Fibroblast of peridontal ligament (primary cell): Measurements from ENCODE around the gene TNN.
A peak's percentile ranks its signal among the peaks of the same experiment; 100 is the strongest.
"Not testable (repeated sequence)": the region's sequence is repeated elsewhere in the genome, so short reads cannot be mapped to it uniquely, and the experiment has no call there.

Experiments
- DNase-seq: peaks from one replicate; pipeline ENCODE4 v3.0.0-alpha.2; 2010; ENCODE audit errors: extremely low read depth

TNN gene

DNA sequence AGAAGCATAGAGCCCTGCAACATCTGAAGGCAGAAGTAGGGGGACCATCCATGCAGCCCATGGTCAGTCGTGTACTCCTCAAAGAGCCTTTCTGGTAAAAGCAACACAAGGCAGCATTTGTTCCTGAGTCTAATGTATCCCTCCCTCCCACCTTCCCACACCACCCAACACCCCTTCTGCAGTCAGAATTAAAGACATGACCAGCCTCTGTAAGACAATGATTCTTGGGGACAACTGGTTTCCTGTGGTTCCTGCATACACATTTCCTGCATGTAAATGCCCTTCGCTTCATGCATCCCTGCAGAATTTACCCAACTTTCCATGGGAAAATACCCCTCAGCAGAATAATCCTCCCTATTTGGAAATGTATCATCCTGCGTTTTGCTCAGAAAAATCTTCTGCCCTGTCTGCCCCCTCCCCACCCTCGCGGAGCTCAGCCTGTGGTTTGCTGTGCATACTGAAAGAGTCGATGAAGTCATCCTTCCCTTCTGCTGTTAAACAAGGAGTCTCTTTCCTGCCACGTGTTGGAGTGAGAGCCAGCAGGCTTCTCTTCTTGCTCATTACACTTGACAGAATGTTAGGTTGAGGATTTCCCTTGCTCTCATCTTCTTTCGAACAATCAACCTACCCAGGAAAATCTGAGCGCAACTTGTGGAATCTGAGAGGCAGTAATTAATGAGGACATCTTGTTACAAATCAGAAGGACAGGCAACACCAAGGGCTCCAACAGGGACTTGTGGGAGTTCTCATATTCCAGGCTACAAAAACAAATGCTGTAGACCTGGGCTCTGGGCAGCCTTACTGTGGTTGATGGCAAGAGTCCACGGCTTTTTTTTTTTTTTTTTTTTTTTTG, 4.7 kb downstream of the TNN start:
- peak; percentile 92 for DNase-seq

DNA sequence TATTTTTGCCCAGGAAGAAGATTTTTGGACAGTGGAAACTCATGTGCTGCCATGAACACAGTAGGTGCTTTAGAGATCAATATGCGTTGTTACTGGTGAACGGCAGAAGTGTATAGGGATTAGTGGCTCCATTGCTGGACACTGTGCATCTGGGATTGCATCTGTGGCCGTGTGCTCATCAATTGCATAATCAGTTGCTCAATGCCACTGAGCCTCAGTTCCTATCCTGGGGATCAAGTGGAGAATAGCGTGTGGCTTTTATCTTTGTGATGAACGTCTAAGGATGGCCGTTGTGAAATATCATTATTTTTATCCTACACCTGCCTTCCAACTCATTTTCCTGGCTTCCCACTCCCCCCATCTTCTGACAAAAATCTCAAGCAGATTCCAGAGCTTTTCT, 5.4 kb downstream of the TNN start:
- DNase-seq = peak; percentile 64

DNA sequence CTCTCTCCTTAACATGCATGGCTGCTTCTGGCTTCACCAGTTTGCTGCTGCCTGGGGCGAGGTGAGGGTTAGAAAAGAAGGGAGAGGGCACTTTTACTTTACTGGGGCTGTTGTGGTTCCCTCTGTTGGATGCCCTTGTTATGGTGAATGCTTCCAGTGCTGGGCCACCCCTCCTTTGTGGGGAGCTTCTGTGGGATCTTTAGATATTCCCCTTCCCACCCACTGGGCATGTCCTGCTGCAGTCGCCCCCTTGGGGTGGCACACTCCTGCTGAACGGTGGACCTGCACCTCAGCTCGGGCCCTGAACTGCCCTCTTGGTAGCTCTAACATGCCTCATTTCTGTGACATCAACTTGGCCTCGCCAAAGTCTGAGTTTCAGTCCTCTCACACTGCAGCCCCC, 6.0 kb downstream of the TNN start:
- no peak for DNase-seq

DNA sequence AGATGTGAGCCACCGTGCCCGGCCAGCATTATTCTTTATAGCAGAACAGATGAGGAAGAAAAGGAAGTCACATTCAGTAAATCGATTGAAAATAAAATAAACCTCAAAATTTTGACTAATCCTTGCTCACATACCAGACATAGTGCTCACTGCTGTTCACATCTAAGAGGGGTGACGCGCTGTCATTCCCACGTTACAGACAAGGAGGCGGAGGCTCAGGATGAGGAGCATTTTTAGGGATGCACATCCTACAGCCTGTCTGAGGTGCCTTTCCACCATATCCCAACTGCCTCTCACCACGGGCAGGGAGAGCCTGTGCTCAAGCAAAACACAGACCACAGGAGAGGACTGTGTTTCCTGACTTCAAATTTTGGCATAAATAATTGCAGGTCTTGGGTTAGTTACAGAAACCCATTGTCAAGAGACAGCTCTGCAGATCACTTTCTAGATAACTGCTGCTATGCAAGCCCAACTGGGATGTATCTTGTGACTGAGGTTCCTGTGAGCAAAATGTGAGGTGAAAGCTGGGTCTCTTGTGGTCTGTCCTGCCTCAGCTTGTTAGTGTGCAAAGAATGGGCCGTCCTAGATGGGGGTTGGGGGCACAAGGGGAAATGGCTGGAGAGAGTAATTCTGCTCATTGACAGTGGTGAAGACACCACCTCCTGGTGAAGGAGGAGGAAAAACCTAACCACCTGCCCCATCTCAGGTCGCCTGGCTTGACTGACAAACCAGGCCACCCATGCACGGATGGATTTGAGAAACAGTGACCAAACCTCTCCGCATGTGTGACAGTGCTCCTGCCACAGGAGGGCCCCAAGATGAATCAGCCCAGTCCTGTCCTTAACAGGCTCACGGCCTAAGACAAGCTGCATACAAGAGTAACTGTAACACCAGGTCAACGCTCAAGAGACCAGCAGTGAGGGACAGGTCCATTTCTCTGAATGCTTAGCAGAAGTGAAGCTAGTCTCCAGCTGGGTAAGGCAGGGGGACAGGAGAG, 8.2 kb downstream of the TNN start:
- DNase-seq = peak; percentile 11

DNA sequence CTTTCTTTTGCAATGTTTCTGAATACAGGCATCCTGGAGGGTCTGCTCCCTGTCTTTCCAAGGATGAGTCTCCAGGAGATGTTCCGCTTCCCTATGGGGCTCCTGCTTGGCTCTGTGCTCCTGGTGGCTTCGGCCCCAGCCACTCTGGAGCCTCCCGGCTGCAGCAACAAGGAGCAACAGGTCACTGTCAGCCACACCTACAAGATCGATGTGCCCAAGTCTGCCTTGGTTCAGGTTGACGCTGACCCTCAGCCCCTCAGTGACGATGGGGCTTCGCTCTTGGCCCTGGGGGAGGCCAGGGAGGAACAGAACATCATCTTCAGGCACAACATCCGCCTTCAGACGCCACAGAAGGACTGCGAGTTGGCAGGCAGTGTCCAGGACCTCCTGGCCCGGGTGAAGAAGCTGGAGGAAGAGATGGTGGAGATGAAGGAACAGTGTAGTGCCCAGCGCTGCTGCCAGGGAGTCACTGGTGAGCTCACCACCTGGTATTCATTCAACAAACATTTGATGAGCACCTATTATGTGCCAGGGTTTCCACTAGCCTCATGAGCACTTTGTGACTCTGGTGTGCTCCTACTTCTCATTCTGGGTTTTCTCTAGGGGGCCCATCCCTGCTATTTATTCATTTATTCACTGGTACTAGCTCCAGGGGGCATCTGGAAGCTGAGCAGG, 9.9 kb downstream of the TNN start:
- no peak for DNase-seq

DNA sequence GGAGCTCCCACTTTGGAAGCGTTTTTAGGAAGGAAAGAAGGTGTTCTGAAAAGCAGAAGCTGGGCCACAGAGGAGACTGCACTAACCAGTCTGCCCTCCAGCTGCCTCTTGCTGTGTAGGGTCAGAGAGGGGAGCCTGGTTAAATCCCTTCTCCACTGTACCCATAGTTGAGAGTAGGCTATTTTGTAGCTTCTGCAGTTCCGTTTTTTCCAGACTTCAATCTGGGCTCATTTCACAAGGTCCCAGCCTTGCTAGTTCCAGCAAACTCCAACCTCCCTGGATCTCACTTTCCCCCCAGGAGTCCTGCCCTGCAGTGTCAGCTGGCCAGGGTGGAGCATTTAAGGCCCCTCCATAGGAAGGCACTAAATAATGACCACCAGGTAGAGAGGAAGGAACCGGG, 11.0 kb downstream of the TNN start:
- DNase-seq = no peak

DNA sequence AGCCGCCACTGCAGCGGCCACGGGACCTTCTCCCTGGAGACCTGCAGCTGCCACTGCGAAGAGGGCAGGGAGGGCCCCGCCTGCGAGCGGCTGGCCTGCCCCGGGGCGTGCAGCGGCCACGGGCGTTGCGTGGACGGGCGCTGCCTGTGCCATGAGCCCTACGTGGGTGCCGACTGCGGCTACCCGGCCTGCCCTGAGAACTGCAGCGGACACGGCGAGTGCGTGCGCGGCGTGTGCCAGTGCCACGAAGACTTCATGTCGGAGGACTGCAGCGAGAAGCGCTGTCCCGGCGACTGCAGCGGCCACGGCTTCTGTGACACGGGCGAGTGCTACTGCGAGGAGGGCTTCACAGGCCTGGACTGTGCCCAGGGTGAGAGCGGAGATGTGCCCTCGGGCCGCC, 11.7 kb downstream of the TNN start:
- no peak for DNase-seq

DNA sequence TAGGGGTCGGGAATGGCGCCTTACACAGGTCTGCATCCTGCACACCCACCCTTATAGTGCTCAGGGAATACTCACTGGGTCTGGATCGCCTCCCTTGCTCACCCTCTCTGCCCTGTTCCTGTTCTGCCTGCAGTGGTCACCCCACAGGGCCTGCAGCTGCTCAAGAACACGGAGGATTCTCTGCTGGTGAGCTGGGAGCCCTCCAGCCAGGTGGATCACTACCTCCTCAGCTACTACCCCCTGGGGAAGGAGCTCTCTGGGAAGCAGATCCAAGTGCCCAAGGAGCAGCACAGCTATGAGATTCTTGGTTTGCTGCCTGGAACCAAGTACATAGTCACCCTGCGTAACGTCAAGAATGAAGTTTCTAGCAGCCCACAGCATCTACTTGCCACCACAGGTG, 12.4 kb downstream of the TNN start:
- DNase-seq = no peak

DNA sequence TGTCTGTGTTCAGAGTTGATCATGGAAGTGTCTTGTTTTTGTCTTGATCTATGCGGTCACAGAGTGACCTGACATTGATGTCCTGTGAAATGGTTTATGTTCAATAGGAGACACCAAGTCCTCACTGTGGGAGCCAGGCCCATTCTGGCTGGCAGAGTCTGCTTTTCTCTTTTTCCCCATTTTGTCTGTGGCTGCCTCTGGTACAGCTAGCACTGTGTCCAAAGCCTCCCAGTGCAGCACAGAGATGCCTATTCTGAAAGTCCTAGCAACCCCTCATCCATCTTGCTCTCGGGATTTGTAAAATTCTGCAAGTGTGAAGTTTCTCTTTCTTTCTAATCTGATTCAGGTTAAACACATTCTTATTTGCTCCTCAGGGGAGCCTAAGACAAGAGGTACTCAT, 14.3 kb downstream of the TNN start:
- no peak for DNase-seq

DNA sequence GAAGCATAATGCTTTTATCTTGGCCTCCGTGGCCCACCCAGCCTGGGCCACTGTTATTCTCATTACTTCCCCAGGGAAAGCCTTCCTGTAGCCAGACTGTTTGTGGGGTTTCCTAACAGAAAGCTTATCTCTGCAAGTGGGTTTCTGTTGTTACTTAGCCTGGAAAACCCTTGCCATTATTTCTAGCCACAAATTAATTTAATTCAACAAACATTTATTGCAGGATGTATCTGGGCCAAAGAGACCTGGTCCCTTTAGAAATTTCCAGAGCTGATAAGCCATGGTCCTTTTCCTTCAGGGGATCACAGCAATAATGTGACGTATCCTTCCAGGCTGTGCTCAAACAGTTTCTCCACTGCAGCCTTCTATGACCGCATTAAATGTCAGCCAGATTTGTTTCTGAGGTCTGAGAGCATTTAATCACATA, 20.9 kb downstream of the TNN start:
- no peak for DNase-seq

DNA sequence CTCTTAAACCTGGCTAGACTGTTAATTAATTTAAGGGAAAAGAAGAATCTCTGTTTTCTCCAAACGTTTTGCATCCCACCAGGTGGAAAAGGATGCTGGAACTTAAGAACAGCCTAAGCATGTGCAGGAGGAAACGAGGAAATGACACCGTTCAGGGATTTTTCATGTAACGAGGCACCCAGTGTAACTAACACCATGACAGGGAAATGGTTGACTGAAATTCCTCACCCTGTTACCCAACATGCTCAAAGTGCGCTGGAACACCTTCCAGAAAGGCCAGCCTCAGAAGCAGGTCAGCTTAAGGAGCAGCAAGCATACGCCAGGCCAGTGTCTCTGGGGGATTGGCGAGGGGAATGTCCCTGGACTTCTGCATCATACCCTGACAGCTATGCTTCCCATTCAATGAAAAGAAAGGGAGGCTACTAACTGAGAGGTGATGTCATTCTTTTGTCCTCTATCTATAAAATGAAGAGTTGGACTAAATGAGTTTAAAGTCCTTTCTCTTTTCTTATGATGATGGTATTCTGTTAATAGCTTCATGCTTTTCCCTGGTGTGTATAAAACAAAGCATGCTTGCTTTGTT, 21.6 kb downstream of the TNN start:
- no peak for DNase-seq

DNA sequence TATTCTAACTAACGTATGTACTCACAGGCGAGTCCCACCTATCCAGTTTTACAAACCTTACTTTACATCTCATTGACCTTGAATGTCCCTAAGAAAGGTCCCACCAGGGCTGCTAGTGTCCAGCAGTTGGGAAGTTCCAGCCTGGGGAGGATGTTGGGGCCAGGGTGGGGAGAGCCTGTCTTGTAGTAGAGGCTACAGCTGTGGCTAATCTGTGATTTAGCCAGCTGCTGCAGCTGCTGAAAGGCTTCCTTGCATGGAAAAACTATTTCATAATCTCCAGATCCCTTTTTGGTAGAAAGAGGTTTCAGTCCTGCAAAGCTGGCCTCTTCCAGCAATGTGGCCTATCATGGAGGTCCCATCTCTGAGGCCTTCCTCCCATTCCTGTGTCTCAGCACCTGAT, 23.1 kb downstream of the TNN start:
- DNase-seq = no peak

DNA sequence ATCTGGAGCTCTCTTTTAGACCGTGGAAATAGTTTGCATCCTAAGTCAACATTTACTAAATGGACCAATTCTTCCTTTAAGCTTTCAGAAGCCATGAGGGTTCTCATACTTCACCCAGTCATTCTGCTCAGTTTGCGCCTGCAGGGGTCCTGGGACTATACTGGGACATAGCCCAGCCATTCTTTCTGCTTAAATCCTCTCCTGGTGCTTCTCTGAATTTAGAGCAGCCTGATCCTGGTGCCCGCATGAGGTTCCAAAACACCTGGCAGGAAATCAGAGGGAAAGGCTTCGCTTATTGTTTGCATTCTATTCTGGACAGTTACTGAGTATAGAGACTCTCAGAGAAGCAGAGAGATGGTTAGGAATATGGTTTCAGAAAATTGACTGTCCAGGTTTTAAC, 27.0 kb downstream of the TNN start:
- no peak for DNase-seq

DNA sequence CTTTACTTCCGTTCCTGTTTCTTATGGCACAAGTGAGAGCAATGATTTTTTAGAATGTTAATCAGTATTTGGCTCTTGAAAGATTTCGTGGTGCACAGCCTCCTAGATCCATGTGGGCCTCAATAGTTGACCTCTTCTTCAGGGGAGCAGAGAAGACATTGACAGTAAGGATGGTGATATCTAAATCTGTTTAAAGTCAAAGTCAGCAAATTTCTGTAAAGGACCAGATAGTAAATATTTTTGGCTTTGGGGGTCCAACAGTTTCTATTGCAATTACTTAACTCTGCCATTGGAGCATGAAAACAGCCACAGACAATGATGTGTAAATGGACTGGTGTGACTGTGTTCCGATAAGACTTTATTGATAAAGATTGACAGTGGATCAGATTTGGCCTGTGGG, 27.4 kb downstream of the TNN start:
- no peak for DNase-seq

DNA sequence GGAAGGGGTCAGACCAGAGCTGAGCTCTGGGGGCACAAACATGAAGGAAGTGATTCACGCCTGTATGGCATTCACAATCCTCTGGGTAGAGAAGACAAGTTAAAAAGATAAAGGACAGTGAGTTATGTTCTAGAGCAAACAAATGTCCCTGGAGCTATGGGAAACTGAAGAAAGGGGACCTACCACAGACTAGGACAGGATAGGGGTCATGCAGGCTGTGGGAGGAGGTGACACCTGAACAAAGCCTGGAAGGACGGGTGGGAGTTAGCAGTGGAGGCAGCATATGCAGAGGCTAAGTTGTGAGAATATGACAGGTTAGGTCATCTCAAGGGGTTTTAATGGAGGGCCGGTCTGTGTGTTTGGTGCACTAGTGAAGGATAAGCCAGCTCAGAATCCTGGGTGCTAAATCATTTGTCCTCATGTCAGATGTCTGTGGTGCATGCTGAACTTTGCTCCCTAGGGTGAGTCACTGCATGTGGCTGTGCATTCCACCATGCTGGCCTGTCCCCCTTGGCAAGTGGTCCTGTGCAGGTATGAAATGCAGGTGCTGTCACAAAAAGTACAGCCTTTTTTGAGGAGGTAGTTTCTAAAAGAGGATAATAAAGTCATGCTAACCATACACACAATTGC, 28.5 kb downstream of the TNN start:
- DNase-seq = no peak

DNA sequence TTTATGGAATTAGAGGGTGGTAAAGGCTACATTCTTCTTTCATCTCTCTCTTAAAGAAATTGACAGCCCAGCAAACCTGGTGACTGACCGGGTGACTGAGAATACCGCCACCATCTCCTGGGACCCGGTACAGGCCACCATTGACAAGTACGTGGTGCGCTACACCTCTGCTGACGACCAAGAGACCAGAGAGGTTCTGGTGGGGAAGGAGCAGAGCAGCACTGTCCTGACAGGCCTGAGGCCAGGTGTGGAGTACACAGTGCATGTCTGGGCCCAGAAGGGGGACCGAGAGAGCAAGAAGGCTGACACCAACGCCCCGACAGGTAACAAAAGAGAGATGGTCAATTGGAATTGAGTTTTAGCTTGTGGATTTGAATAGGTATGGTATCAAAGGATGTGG, 29.7 kb downstream of the TNN start:
- DNase-seq = no peak

DNA sequence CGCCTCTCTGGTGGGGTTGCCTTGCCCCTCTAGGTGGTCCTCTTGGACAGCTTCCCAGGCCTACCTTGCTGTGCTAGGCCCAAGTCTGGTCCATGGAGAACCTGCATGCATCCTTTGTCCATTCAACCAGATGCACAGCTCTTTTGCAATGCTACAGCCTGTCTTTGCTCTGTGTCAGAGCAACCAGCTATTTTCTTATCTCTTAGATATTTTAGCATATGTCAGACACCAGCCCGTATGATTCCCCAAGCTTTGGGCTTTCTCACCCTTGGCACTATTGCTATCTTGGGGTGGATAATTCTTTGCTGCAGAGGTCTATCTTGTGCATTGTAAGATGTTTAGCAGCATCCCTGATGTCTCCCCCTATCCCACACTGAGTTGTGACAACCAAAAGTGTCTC, 32.3 kb downstream of the TNN start:
- DNase-seq = no peak

DNA sequence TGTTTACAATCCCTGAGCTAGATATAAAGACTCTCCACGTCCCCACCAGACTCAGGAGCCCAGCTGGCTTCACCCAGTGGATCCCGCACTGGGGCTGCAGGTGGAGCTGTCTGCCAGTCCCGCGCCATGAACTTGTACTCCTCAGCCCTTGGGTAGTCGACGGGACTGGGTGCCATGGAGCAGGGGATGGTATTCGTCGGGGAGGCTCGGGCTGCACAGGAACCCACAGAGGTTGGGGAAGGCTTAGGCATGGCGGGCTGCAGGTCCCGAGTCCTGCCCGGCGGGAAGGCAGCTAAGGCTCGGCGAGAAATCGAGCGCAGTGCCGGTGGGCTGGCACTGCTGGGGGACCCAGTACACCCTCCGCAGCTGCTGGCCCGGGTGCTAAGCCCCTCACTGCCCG, 34.5 kb downstream of the TNN start:
- not testable (repeated sequence) for DNase-seq

DNA sequence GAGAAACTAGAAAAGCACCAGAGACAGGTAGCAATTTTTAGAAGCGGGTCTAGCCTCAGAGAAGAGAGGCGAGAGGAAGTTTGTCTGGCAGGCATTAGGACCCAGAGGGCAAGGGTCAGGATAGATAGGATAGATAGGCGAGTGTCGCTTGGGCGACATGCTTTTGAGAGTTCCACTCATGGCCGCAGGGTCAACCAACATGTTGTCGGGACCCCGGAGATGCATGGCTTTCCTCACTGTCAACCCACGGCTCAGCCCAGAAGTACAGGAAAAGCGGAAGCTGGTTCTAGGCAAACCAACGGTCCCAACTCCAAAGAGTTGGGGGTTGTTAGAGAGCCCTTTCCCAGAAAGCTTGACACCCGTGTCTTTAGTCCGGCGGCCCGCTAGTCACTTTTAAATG, 38.9 kb downstream of the TNN start:
- DNase-seq = not testable (repeated sequence)

DNA sequence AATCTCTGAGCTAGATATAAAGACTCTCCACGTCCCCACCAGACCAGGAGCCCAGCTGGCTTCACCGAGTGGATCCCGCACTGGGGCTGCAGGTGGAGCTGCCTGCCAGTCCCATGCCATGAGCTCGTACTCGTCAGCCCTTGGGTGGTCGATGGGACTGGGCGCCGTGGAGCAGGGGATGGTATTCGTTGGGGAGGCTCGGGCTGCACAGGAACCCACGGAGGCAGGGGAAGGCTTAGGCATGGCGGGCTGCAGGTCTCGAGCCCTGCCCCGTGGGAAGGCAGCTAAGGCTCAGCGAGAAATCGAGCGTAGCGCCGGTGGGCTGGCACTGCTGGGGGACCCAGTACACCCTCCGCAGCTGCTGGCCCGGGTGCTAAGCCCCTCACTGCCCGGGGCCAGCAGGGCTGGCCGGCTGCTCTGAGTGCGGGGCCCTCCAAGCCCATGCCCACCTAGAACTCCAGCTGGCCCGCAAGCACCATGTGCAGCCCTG, 40.7 kb downstream of the TNN start:
- DNase-seq = not testable (repeated sequence)

DNA sequence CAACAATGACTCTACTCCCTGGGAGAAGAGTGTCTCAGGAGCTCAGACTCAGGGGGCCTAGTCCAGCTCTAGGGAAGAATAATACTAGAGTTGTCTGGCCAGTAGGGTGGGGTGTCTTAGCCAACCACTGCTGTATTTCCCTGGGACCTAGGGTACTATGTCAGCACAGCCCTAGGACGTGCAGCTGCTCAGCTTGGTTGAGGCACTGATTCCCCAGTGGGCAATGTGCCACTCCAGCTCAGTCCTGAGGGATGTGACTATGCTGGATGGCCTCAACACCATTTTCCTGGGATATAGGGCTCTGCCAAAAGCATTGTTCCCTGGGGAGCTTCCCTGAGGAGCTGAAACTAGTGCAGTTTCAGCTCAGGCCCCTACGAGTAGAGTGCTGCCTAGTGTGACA, 47.4 kb downstream of the TNN start:
- no peak for DNase-seq
